ENCODE data around the gene AHCTF1.

DNA sequence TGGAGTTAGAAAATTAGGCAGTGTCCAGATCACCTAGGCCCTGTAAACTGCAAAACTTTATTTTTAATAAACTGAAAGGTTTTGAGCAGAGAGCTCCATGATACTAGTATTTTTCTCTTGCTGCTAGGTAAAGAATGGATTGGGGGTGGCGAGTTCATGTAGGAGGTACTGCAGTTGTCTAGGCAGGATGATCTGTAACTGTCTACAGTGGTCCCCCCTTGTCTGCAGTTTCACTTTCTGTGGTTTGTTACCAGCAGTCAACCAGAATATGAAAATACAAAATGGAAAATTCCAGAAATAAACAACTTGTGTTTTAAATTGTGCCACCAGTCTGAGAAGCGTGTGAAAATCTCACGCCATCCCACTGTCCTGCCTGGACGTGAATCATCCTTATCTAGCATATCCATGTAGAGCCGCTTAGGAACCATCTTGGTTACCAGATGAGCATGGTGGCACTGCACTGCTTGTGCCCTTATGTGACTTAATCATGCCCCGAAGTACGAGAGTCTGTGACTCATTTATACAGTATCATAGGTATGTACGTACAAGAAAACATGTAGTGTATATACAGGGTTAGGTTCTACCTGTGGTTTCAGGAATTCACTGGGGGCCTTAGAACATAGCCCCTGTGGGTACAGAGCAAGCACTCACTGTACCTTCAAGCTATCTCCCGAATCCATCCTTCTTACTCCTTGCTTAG is 94.2 kb downstream of the AHCTF1 start:
- TF ChIP-seq, protein P1, sequence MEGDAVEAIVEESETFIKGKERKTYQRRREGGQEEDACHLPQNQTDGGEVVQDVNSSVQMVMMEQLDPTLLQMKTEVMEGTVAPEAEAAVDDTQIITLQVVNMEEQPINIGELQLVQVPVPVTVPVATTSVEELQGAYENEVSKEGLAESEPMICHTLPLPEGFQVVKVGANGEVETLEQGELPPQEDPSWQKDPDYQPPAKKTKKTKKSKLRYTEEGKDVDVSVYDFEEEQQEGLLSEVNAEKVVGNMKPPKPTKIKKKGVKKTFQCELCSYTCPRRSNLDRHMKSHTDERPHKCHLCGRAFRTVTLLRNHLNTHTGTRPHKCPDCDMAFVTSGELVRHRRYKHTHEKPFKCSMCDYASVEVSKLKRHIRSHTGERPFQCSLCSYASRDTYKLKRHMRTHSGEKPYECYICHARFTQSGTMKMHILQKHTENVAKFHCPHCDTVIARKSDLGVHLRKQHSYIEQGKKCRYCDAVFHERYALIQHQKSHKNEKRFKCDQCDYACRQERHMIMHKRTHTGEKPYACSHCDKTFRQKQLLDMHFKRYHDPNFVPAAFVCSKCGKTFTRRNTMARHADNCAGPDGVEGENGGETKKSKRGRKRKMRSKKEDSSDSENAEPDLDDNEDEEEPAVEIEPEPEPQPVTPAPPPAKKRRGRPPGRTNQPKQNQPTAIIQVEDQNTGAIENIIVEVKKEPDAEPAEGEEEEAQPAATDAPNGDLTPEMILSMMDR (IDR thresholded peaks at IDR 0.05; ENCODE audit: borderline replicate concordance, extremely low read depth, low read length, poor library complexity, severe bottlenecking), result no peak
- no peak for TF ChIP-seq EZH2 (IDR thresholded peaks at IDR 0.05; ENCODE audit: borderline replicate concordance, low read depth, low read length, severe bottlenecking)
